GM18505 (cell line): ENCODE results near the gene CHRM3.
"Not testable (repeated sequence)": the region's sequence is repeated elsewhere in the genome, so short reads cannot be mapped to it uniquely, and the experiment has no call there.

ENCODE experiments used
- ATAC-seq: cut with Tn5 transposase; IDR thresholded peaks from one replicate; pipeline ENCODE4 v1.9.1; 2021; ENCODE audit not compliant: unreplicated experiment
- POLR2A ChIP-seq: IDR thresholded peaks from 4 replicates; pipeline ENCODE4 v1.6.1; 2011; ENCODE audit warnings: borderline replicate concordance; ENCODE audit not compliant: insufficient read depth, insufficient read length; ENCODE audit errors: extremely low read depth

Gene CHRM3

DNA sequence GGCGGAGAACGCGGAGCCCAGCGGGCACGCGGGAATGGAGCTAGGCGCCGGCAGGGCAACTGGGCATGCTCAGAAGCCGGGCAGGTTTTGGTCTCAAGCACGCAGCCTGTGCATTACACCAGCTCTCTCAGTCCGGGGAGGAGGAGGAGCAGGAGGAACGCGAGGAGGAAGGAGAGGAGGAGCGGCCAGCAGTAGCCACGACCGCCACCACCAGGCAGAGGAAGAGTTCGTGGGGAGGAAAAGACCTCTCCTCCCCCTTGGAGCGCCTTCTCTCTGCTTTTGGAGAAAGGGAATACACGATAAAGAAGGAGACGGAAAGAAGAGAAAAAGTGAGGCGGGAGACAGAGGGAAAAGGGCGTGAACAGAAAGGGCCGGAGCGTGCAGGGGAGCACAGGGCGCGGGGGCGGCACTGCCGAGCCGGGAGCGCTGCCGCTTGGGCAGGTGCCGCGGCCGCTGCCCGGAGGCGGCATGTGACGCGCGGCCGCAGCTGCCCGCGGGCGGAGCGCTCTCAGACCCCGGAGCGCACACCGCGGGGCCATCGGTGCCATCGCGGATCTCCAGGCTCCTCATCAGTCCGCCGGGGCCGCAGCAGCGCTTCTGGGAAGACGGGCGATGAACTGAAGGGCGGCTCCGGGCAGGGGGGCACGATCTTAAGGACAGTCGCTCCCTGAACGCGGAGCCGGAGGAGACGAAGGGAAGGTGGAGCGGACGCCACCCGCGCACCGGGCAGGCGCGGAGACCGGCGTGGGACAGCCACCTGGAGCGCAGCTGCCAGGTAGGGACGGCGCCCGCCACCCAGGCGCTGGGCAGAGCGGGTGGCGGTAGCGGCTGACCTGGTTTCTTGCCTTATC lies at the start of gene CHRM3:
Gene CHRM3 (plus strand): TSS at position 116 of the 851 bp plus-strand sequence. CDS start 520,884 bp downstream, outside the sequence.
- no peak for ATAC-seq

DNA sequence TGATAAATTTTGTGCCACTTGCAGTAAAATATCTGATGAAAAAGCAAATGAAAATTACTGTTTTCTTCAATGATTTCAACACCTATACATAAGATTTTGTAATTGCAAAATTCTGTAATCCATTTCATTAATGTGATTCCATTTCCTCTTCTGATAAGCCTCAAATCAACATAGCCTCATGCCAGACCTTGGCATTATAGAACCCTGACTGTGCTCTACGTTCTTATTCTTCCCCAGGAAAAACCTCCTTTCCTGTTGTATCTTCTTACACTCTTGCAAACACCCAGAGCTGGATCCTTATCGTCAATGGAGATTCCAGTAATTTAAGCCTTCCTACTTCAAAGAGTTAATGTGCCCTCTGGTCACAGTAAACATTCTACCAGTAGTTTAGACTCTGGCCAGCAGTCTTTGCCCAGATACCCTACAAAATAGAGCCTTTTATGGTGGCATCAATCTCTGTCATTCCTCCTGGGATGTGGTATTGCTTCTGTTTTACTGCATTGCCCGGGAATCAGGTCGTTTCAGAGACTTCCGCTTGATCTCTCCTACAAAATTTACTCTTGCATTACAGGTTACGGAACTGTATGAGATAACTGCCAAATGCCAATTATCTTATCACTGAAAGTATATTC lies 48.5 kb upstream of the CHRM3 start:
- TF ChIP-seq POLR2A = no peak
- no peak for ATAC-seq

More for the DNA sequence above, at the start of gene CHRM3:
- TF ChIP-seq POLR2A = no peak

DNA sequence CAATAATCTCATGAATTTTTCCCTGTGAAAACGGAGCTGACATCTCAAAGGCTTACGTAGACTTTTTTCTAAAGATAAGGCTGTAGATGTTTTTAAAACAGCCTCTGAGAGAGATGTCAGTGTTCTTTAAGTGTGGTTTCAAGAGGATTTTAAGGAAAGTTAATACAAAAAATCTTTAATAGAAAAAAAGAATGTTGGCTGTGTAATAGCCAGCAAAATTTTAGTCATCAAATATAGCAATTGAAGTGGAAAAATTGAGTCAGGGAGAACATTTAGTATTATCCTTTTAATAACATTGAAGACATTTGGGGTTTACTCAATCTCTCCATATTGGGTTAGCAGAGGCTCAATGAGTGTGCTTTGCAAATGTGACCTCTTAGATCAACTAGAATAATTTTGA lies 38.6 kb upstream of the CHRM3 start:
- no peak for TF ChIP-seq POLR2A
- no peak for ATAC-seq

DNA sequence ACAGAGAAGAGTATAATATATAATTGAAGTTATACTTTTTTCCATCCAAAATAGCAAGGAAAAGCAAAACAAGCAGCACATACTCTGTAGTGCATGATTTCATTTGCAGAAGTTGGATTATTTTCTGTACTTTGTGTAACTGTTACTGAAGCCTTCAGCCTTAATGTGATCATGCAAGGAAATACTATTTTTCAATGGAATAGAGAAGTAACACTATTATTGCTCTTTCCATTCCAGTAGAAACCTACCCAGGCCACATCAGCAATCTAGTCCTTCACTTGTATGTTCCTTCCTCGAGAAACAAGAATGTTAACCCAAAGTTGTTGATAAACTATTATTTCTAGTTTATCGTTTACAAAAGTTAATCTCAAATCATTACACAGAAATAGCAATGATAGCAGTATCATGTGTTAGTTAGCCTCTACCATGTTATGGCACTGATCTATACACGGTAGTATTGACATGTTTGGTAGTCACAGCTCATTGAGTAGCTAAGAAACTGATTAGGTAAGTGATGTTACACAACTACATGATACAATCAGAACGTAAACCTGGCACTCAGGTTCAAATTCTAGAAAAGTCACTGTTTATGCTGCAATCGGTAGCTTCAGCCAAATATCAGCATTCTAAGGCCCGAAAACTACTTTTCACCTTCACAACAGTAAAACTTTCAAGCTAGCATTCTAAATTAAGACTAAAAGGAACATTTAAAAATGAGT lies 37.6 kb upstream of the CHRM3 start:
- no peak for TF ChIP-seq POLR2A
- no peak for ATAC-seq

DNA sequence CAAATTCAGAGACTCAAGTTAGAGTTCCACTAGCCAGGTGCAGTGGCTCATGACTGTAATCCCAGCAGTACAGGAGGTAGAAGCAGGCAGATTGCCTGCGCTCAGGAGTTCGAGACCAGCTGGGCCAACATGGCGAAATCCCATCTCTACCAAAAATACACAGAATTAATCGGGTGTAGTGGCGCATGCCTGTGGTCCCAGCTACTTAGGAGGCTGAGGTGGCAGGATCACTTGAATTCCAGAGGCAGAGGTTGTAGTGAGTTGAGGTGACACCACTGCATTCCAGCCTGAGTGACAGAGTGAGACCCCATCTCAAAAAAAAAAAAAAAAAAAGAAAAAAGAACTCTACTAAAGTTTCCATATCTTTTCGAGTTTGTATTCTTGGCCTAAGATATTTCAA lies 36.7 kb upstream of the CHRM3 start:
- no peak for TF ChIP-seq POLR2A
- no peak for ATAC-seq

DNA sequence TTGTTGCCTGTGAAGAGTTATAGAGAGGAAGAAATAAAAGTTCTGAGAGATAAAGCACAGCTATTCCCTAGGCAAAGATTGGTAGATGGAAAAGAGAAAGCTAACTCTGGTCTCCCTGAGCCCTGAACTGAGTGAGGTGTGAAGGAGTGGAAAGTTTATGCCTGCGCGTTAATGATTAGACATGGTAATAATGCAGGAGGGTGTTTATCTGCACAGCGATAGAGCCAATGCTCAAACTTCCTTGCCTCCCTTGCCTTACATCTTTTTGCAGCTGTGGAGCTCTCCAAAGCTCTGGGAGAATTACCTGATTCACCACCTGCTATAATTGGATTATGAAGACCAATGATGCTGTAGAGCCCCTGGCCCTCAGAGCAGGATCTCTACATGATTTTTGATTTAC lies 32.8 kb upstream of the CHRM3 start:
- no peak for TF ChIP-seq POLR2A
- no peak for ATAC-seq

DNA sequence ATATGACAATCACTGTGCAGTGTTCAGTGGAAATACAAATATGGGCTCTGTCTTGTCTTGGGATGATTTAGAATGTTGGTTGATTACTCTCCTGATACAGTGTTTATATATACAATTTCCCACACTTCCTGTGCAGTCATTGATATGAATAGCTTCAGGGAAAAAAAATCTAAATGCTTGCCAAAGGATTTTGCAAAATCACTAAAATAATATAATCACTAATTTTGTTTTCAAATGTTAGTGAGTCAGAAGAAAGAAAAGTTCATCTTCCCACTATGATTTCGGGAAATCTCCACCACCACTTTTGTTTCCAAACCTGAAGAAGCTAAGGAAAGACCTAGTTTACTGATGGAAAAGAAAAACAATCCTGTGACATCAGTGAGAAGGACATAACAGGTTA lies 32.1 kb upstream of the CHRM3 start:
- no peak for TF ChIP-seq POLR2A
- no peak for ATAC-seq

DNA sequence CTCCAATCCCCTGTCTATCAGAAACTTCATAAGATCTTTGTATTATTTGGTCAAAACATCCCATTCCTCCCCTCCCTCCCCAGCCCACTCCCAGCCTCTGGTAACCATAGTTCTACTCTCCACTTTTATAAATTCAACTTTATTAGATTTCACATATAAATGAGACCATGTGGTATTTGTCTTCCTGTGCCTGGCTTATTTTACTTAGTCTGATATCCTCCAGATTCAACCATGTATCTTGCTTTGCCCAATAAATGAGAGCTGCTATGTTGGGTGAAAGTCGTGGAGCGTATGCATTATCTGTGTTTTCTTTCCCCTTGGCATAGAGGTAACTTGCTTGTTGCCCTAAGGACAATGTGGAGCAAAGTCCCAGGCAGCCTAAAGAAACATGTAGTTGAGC lies 28.5 kb upstream of the CHRM3 start:
- no peak for ATAC-seq
- TF ChIP-seq POLR2A = no peak

DNA sequence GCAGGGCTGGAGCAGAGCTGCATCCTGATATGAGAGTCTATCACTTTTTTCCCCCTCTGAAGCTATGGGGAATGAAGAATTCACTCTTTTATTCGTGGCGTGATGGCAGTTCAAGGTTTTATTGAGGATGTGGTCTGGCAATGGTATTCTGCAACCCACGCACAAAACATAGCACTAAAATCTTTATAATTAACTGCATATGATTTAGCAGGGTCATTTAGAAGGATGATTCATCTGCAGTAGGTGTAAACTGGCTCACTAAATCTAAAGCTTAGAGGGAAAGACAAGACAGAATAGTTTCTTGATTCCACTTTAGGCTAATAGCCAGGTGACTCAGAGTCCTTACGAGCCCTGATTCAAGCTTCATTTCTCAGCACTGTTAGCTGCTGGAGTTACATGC lies 25.0 kb upstream of the CHRM3 start:
- no peak for TF ChIP-seq POLR2A
- ATAC-seq = no peak

DNA sequence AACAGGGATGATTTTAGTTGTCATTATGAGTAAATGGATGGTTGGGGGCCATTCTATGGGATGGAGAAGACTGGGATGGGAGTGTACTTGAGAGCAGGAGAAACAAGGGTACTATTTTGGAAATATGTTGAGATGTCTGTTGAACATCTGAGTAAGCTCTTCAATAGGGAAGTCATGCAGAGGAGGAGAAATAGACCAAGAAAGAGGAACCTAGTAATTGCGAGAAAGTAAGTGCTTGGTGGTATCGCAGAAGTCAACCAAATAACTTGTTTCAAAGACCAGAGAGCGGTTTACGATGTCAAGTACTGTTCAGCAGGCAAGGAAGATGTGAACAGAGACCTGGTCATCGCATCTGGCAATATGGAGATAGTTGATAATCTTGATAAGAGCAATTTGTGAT lies 22.4 kb upstream of the CHRM3 start:
- no peak for ATAC-seq
- TF ChIP-seq POLR2A = no peak

DNA sequence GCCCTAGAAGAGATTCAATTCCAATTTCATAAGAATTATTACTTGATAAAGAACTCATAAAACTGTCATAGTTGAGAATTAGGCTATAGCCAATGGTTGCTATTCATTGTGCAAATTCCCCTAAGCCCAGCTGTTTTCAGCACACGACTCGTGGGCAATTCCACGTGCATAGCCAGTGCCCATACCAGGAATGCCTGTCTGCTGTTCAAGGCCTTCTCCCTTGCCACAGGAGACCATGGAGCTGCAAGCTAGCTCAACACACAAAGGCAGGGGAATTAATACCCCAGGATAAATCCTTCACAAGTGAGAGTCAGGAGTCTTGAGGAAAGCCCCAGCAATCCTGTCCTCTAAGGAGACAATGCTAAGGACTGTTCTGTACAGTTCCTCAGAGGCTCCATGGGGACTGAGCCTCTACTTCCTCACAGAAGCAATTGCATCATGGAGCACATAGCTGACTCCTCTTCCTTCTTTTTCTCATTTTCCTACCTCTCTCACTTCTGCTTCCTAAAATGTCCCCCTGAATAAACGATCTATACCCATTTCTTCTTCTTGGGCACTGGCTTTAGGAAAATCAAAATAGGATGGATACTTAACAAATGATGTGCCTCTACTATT lies 19.1 kb upstream of the CHRM3 start:
- ATAC-seq = no peak

DNA sequence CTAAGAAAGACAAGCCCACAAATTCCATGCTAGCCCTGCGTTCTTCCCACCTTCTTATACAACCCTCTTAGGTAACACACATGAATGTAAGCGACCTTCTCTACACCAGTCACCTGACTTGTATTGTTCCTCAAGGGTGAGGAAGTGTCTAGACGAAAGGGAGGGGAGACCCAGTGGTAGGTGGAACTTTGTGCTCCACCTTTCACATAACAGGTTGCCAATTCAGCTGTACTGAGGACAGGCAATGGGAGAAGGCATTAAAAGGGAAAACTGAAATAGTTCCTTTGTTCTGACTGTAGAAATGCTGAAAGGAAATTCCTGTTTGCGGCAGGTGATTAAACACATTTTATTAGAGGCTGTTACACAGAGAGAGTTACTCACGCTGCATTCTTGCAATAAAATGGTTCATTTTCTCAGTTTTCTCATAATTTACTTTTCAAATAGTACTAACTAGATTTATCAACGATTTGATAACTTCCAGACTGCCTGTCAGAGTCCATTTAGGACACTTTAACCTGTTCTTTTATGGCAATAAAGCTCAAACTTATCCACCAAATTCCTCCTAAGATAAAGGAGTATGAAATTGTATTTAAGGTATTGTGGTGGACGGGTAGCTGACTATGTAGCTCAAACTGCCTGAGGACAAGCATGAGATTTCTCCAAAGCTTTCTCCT lies 17.8 kb upstream of the CHRM3 start:
- no peak for ATAC-seq
- TF ChIP-seq POLR2A = no peak

More for the DNA sequence above, 19.1 kb upstream of the CHRM3 start:
- TF ChIP-seq POLR2A = no peak

DNA sequence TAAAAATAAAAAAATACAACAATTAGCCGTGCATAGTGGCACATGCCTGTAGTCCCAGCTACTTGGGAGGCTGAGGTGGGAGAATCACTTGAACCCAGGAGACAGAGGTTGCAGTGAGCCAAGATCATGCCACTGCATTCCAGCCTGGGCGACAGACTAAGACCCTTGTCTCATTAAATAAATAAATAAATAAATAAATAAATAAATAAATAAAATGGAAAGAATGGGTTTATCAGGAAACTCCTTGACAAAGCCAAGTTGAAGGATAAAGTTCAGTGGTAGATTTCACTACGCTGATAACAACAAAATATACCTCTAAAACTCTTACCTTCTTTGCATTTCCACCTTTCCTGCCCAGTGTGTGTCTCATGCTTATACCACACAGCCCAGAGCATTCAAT lies 15.5 kb upstream of the CHRM3 start:
- ATAC-seq = not testable (repeated sequence)
